ENCODE data around the gene RAPGEF2. TPM values are rescaled to one million over a fixed set of nuclear protein-coding genes. Genes with fewer than 3 reads are reported as not detected.

The RAPGEF2 gene
- total RNA-seq, 1 experiment from 2014 or later = 37.1 TPM

- Mint-ChIP-seq H3K4me1 (peaks cover 0 to 2% of the 10 kb centered on the region in 2 experiments; a peak in 1 of 4 replicates), H3K36me3 (ENCODE audit: insufficient read depth in 1 of 3, low read depth in 3 of 3) (no peaks in the 10 kb centered on the region)
Observed at GRCh38 chr4:159401226-159401712, 298.4 kb downstream of the RAPGEF2 start.

More at GRCh38 chr4:159401226-159401712, 298.4 kb downstream of the RAPGEF2 start:
- Histone ChIP-seq H3K23ac (ENCODE audit: insufficient read length, low read depth, low read length) (no peak overlapping the region), H3K23me2 (ENCODE audit: insufficient read length, low read depth, low read length, poor library complexity, severe bottlenecking) (no peaks in the 10 kb centered on the region), H2BK5ac (ENCODE audit: insufficient read length, low read length) (no peak overlapping the region), H3K56ac (ENCODE audit: insufficient read length, low read depth, low read length) (no peak overlapping the region), H2BK20ac (ENCODE audit: low read depth, low read length, poor library complexity, severe bottlenecking) (no peak overlapping the region), H2AK5ac (ENCODE audit: insufficient read length, low read length) (no peak overlapping the region), H3K27ac (ENCODE audit: insufficient read length, low read depth, low read length) (no peak overlapping the region), H2AFZ (ENCODE audit: low read length) (no peak overlapping the region), H2BK12ac (ENCODE audit: insufficient read length, low read depth, low read length) (no peak overlapping the region), H2BK15ac (ENCODE audit: low read depth, low read length) (no peak overlapping the region), H2BK120ac (ENCODE audit: low read depth, low read length, poor library complexity, severe bottlenecking) (no peak overlapping the region), H3K9ac (ENCODE audit: extremely low read depth, insufficient read length, low read length) (no peak overlapping the region), H4K8ac (replicated peaks; ENCODE audit: insufficient read length, low read depth, low read length) (no peak overlapping the region), H3K18ac (ENCODE audit: insufficient read length, low read depth, low read length) (no peak overlapping the region), H3K4me2 (ENCODE audit: insufficient read depth, insufficient read length, low read length) (no peak overlapping the region), H3K27me3 (ENCODE audit: insufficient read depth, low read length) (no peaks in the 10 kb centered on the region), H4K5ac (ENCODE audit: insufficient read length, low read depth, low read length) (no peak overlapping the region), H4K91ac (ENCODE audit: insufficient read length, low read depth, low read length) (no peak overlapping the region), H3K79me1 (ENCODE audit: insufficient read depth, low read depth, low read length, poor library complexity, severe bottlenecking) (no peaks in the 10 kb centered on the region), H3K4me1 (ENCODE audit: insufficient read depth, low read length) (no peaks in the 10 kb centered on the region), H3K79me2 (ENCODE audit: insufficient read depth, low read length) (no peaks in the 10 kb centered on the region), H3K14ac (ENCODE audit: insufficient read depth, low read length) (no peak overlapping the region), H3K4ac (ENCODE audit: low read depth, low read length) (no peak overlapping the region), H3T11ph (ENCODE audit: low read length) (no peak overlapping the region), H4K20me1 (ENCODE audit: control insufficient read depth, insufficient read depth, insufficient read length) (no peaks in the 10 kb centered on the region), H3K9me3 (ENCODE audit: control insufficient read depth, low read depth, low read length) (no peaks in the 10 kb centered on the region)
- H3K9me3 Mint-ChIP-seq = no peaks in the 10 kb centered on the region
- H3K4me3 Mint-ChIP-seq = no peak overlapping the region
- no peak for DNase-seq
- H3K27ac Mint-ChIP-seq = no peak overlapping the region
- no CpG with 5 or more reads among the region's 4 CpGs for WGBS (ENCODE audit: extremely low coverage, insufficient read length, low lambda C conversion rate)
- TF ChIP-seq CTCF (conservative IDR thresholded peaks at IDR 0.05) = no peak
- peaks cover 6% of the 10 kb centered on the region; the same call in 1 of the 2 replicates for H3K27me3 Mint-ChIP-seq (ENCODE audit: low read depth)
